Karpas-422 (cell line): Measurements from ENCODE around the gene EMX1. TPM values are rescaled to one million over a fixed set of nuclear protein-coding genes. Genes with fewer than 3 reads are reported as not detected.
A peak's percentile ranks its signal among the peaks of the same experiment; 100 is the strongest.

ENCODE experiments used
- DNase-seq: peaks from one replicate; pipeline ENCODE4 v3.0.0-alpha.2; 2015
- H2AFZ ChIP-seq: fragments of 200-600 bp; sonication (generic); 2 replicates; pipeline ENCODE4 v1.6.1; 2014; ENCODE audit warnings: antibody characterized with exemption, low read length, mixed read lengths
- H3K27ac ChIP-seq: fragments of 200-600 bp; sonication (generic); 2 replicates; pipeline ENCODE4 v1.5.1; 2014; ENCODE audit warnings: mild to moderate bottlenecking, low read length, moderate library complexity
- H3K27me3 ChIP-seq: fragments of 200-600 bp; sonication (generic); 2 replicates; pipeline ENCODE4 v1.6.1; 2014; ENCODE audit warnings: low read length, mixed read lengths
- H3K36me3 ChIP-seq: fragments of 200-600 bp; sonication (generic); 2 replicates; pipeline ENCODE4 v1.6.1; 2014; ENCODE audit warnings: low read length, mixed read lengths; ENCODE audit not compliant: insufficient read depth
- H3K4me1 ChIP-seq: fragments of 200-600 bp; sonication (generic); 2 replicates; pipeline ENCODE4 v1.6.1; 2014; ENCODE audit warnings: mild to moderate bottlenecking, low read length, mixed read lengths
- H3K4me2 ChIP-seq: fragments of 200-600 bp; sonication (generic); 2 replicates; pipeline ENCODE4 v1.6.1; 2014; ENCODE audit warnings: low read length, low read depth, mild to moderate bottlenecking; ENCODE audit not compliant: poor library complexity, severe bottlenecking
- H3K4me3 ChIP-seq: fragments of 200-600 bp; sonication (generic); 2 replicates; pipeline ENCODE4 v1.5.1; 2014; ENCODE audit warnings: mild to moderate bottlenecking, antibody characterized with exemption, low read length, mixed read lengths
- H3K79me2 ChIP-seq: fragments of 200-600 bp; sonication (generic); 2 replicates; pipeline ENCODE4 v1.6.1; 2014; ENCODE audit warnings: mild to moderate bottlenecking, low read length, mixed read lengths
- H3K9ac ChIP-seq: fragments of 200-600 bp; sonication (generic); 2 replicates; pipeline ENCODE4 v1.6.0; 2014; ENCODE audit warnings: low read length
- H3K9me2 ChIP-seq: fragments of 200-600 bp; sonication (generic), shearing (Covaris generic); replicated peaks from 2 replicates; pipeline ENCODE4 v1.6.0; 2014; ENCODE audit warnings: mild to moderate bottlenecking, low read length, moderate library complexity; ENCODE audit not compliant: insufficient read depth
- H3K9me3 ChIP-seq: fragments of 300-700, 200-600 bp; sonication (generic); 2 replicates; pipeline ENCODE4 v1.6.1; 2014; ENCODE audit warnings: low read length, mixed read lengths
- H4K20me1 ChIP-seq: fragments of 200-600 bp; sonication (generic); 2 replicates; pipeline ENCODE4 v1.6.1; 2014; ENCODE audit warnings: mild to moderate bottlenecking, antibody characterized with exemption, low read length, low read depth; ENCODE audit not compliant: insufficient read depth
- total RNA-seq: library from RNA; depleted of rRNA; stranded (reverse); fragments of >200 nt; shearing (Covaris generic); gene quantifications from 2 replicates; pipeline ENCODE4 v1.2.3, GENCODE V29; 2014; ENCODE audit warnings: low replicate concordance

Gene EMX1
- total RNA-seq, 1 experiment from 2014 or later: not detected

DNA sequence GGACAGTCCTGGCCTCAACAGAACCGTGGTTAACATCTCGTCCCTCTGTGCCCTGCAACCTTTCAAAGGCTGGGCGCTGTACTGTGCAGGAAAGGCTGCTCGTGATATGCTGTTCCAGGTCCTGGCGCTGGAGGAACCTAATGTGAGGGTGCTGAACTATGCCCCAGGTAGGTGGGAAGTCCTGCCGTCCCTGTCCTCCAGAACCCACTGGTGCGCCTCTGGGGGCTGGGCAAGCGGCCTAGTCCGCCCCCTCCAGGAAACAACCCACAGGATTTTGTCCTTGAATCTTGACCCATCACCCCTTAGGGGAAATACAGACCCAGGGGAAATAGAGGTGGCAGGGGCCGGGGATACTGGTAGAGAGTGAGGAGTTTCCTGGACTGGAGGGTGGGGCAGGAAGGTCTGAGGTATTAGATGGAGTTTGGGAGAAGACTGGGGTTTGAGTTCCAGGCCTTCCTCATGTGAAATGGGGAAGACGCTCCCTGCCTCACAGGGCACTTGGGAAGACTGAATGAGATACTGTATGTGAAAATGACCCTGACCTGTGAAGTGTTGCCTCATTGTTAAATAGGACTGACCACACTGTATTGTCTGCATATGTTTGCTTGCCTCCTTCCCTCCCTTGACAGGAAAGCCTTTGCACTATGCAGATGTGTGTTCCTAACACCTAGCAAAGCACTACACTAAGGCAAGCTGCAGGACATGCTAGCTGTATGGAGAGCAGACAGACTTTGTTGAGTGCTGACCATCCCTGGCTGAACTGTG is 28.7 kb upstream of the EMX1 start:
- H3K79me2 ChIP-seq: no peaks in the 10 kb centered on the region
- no peaks in the 10 kb centered on the region for H3K9me3 ChIP-seq
- no peak for DNase-seq
- no peak overlapping the region for H3K4me2 ChIP-seq
- no peaks in the 10 kb centered on the region; the same call in 1 of the 2 replicates for H3K4me1 ChIP-seq
- H3K27me3 ChIP-seq: no peaks in the 10 kb centered on the region
- no peaks in the 10 kb centered on the region for H3K36me3 ChIP-seq
- H3K9ac ChIP-seq: no peak overlapping the region
- H2AFZ ChIP-seq: no peak overlapping the region
- H3K9me2 ChIP-seq: no peaks in the 10 kb centered on the region
- no peaks in the 10 kb centered on the region for H4K20me1 ChIP-seq
- no peak overlapping the region for H3K27ac ChIP-seq
- no peak overlapping the region for H3K4me3 ChIP-seq

DNA sequence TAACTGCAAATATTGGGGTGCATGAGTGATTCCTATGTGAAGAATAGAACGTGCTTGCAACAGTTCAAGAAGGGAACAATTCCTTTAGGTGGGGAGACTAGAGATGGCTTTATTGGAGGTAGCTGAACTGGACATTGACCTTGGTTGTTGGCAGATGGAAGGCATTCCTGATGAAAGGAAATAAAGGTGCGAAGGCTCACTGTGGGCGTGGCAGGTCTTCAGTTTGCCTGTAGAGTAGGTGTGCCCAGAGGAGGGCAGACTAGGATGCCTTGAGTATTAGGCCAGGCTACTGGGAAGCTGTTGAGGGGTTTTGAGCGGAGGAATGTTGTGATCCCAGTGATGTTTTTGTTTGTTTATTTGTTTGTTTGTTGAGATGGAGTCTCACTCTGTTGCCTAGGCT is 27.3 kb upstream of the EMX1 start:
- Histone ChIP-seq H3K9me3 (no peaks in the 10 kb centered on the region), H2AFZ (no peak overlapping the region), H3K4me2 (no peak overlapping the region), H3K27me3 (no peaks in the 10 kb centered on the region), H3K79me2 (no peaks in the 10 kb centered on the region), H3K4me3 (no peak overlapping the region), H4K20me1 (no peaks in the 10 kb centered on the region), H3K27ac (no peak overlapping the region), H3K4me1 (no peaks in the 10 kb centered on the region; the same call in 1 of the 2 replicates), H3K9me2 (no peaks in the 10 kb centered on the region), H3K36me3 (no peaks in the 10 kb centered on the region), H3K9ac (no peak overlapping the region)
- DNase-seq: no peak

DNA sequence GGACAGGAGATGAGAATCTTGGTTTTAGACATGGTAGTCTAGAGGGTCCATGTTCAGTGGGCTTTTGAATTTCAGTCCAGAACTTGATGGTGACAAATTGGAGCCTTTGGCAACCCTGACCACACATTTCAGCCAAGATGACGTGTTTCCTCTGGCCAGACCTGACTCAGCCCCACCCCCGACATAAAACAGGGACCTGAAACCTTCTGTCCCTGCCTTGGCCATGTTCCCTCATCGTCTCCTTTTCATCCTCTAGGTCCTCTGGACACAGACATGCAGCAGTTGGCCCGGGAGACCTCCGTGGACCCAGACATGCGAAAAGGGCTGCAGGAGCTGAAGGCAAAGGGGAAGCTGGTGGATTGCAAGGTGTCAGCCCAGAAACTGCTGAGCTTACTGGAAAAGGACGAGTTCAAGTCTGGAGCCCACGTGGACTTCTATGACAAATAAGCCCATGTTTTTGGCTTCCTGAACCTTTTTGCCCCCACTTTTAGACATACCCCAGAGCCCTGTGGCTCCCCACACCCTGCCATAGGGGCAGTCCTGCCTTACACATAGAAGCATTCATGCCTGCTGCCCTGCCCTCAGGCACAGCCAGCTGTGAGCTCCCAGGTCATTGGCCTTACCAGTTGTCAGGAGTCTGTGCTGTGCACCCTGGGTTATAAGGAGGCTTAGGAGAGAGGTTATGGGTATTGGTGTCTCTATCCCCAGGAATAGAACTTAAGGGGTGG is 26.1 kb upstream of the EMX1 start:
- no peaks in the 10 kb centered on the region for H3K9me3 ChIP-seq
- H3K9ac ChIP-seq: no peak overlapping the region
- H3K79me2 ChIP-seq: no peaks in the 10 kb centered on the region
- no peaks in the 10 kb centered on the region for H3K9me2 ChIP-seq
- H3K27me3 ChIP-seq: no peaks in the 10 kb centered on the region
- H2AFZ ChIP-seq: no peak overlapping the region
- H4K20me1 ChIP-seq: no peaks in the 10 kb centered on the region; the same call in 1 of the 2 replicates
- H3K4me1 ChIP-seq: no peaks in the 10 kb centered on the region; the same call in 1 of the 2 replicates
- H3K36me3 ChIP-seq: no peaks in the 10 kb centered on the region
- no peak overlapping the region for H3K4me3 ChIP-seq
- no peak for DNase-seq
- H3K27ac ChIP-seq: no peak overlapping the region
- H3K4me2 ChIP-seq: no peak overlapping the region

DNA sequence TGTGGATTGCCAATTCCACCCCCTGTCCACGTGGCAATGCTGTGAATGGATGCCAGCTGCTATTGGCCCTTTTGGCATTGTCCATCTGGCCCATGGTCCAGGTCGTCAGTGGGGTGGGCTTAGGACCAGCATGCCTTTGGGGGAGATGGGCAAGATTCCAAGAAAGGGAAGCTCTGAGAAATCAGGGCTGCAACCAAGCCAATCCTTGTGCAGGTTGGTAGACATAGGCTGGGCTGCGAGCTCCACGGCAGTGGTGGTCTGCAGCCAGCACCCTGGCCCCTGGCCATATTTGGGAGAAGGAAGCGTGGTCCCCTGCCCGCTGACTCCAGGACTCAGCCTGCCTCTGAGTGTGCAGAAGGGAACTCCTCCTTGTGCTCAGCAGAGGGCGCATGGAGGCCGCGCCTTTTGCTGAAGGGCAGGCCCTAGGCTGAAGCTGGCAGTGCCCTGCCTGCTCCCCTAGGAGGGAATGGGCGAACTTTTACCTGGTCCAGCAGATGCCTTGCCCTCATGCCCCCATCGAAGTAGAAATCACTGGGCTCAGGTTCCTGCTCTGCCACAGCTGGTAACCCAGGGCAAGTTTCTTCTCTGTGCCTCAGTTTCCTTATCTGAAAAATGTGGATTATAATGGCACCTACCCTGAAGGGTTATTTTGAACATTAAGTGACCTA is 24.7 kb upstream of the EMX1 start:
- H3K36me3 ChIP-seq: no peaks in the 10 kb centered on the region
- no peaks in the 10 kb centered on the region for H3K9me2 ChIP-seq
- H4K20me1 ChIP-seq: no peaks in the 10 kb centered on the region; the same call in 1 of the 2 replicates
- no peaks in the 10 kb centered on the region for H3K27me3 ChIP-seq
- no peaks in the 10 kb centered on the region for H3K4me1 ChIP-seq
- peak; percentile 92 for DNase-seq
- no peak overlapping the region for H3K4me3 ChIP-seq
- H3K9ac ChIP-seq: no peak overlapping the region
- H3K27ac ChIP-seq: no peak overlapping the region
- no peaks in the 10 kb centered on the region for H3K9me3 ChIP-seq
- H2AFZ ChIP-seq: no peak overlapping the region
- H3K79me2 ChIP-seq: no peaks in the 10 kb centered on the region
- no peak overlapping the region for H3K4me2 ChIP-seq

DNA sequence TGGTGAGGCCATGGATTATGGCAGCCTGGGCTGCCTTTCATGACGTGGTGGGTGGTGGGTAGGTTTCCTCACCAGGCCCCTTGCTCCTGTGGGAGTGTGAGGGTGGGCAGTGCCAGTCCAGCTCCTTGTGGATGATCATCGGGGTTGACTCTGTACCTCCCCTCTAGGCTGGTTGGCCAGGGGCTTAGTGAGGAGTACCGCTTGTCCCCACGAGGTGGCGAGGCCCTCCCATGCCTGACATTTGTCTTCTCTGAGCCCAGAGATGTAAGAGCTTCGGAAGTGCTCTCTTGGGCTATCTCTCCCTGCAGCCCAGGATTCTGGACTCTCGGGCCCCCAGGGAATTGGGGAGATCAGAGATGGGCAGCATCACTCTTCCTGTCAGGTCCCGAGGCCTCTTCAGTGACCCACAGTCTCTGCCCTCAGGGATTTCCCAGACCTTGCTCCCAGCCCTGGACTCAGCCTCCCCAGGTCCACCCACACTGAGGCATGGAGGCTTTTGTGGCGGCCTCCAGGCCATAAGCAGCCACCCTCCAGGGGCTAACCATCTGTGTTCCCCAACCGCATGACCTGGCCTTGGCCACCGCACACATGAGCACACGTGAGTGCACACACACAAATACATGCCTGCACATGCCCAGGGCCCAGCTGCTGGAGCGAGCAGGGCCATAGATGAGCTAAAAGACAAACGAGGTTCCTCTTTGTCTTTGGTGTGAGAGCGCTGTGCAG is 23.6 kb upstream of the EMX1 start:
- no peak overlapping the region for H2AFZ ChIP-seq

DNA sequence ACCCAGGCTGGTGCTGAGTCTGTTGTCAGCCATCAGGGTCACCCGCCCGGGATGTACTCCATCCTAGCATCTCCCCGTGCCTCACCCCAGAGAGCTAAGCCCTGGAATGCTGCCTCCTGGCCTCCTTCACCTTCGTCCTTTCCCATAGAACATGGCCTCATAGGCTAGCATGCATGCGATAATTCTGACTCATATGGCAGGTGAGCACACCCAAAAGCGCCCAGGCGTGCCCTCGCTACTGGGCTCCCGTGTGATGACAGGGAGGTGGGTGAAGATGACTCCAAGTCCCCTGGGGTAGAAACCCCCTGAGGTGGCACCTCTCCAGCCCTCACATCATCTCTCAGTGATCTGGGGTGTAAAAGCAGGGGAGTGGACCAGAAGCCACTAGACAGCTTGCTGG is 22.8 kb upstream of the EMX1 start:
- Histone ChIP-seq H3K9ac (no peak overlapping the region), H3K27me3 (no peaks in the 10 kb centered on the region), H3K4me3 (no peak overlapping the region), H2AFZ (no peak overlapping the region), H3K36me3 (no peaks in the 10 kb centered on the region), H3K9me3 (no peaks in the 10 kb centered on the region), H3K27ac (no peak overlapping the region), H3K4me1 (no peaks in the 10 kb centered on the region), H3K9me2 (no peaks in the 10 kb centered on the region), H3K79me2 (no peaks in the 10 kb centered on the region), H3K4me2 (no peak overlapping the region), H4K20me1 (no peaks in the 10 kb centered on the region; the same call in 1 of the 2 replicates)
- no peak for DNase-seq

More for the DNA sequence above, 23.6 kb upstream of the EMX1 start:
- DNase-seq: peak; percentile 90
- Histone ChIP-seq H3K79me2 (no peaks in the 10 kb centered on the region), H3K9me3 (no peaks in the 10 kb centered on the region), H3K4me2 (no peak overlapping the region), H3K4me3 (no peak overlapping the region), H3K36me3 (no peaks in the 10 kb centered on the region), H3K4me1 (no peaks in the 10 kb centered on the region), H3K27ac (no peak overlapping the region), H3K27me3 (no peaks in the 10 kb centered on the region), H3K9me2 (no peaks in the 10 kb centered on the region), H4K20me1 (no peaks in the 10 kb centered on the region; the same call in 1 of the 2 replicates), H3K9ac (no peak overlapping the region)

DNA sequence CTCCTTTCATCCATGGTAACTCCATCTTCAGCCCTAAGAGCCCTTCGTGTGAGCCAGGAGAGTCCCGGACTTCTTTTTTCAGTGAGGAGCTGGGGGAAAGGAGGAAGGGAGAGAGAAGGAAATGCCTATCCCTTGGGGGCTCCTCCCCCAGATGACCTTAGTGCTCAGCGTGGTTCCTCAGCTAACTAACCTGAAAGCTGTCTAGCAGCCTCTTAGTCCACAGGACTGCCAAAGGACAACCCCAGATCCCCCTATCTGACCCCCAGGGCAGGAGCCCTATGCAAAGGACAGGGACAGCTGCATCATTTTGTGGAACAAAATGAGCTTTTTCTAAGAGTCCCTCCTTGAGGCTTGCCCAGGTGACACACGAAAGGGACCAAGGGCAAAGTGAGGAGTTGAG is 22.2 kb upstream of the EMX1 start:
- Histone ChIP-seq H3K9me2 (no peaks in the 10 kb centered on the region), H3K27me3 (no peaks in the 10 kb centered on the region), H3K9me3 (no peaks in the 10 kb centered on the region), H3K79me2 (no peaks in the 10 kb centered on the region), H4K20me1 (no peaks in the 10 kb centered on the region; the same call in 1 of the 2 replicates), H3K27ac (no peak overlapping the region), H3K4me1 (no peaks in the 10 kb centered on the region), H3K4me3 (no peak overlapping the region), H3K9ac (no peak overlapping the region), H3K4me2 (no peak overlapping the region), H2AFZ (no peak overlapping the region), H3K36me3 (no peaks in the 10 kb centered on the region)
- no peak for DNase-seq
